ENCODE data around the gene TENM4.

The TENM4 gene

GRCh38 chr11:78825591-78826020, 615.2 kb downstream of the TENM4 start:
- H3K4me1 ChIP-seq (ENCODE audit: control insufficient read depth, insufficient read depth, low read length) = peaks cover 6% of the 10 kb centered on the region
- 94 to 96% methylated on average over 1 of the region's 1 CpG for WGBS, 2 experiments

GRCh38 chr11:78823588-78823987, 617.2 kb downstream of the TENM4 start:
- WGBS, 2 experiments = 91 to 93% methylated on average over 9 of the region's 9 CpGs
- H3K27ac ChIP-seq (ENCODE audit: insufficient read depth, low read depth, low read length, poor library complexity, severe bottlenecking) = no peak overlapping the region
- no peaks in the 10 kb centered on the region for H3K27me3 ChIP-seq (ENCODE audit: control insufficient read depth, insufficient read depth, low read length, poor library complexity, severe bottlenecking)
- H3K4me3 ChIP-seq (ENCODE audit: insufficient read depth, low read depth, low read length) = no peak overlapping the region
- peaks cover 6% of the 10 kb centered on the region for H3K4me1 ChIP-seq (ENCODE audit: control insufficient read depth, insufficient read depth, low read length)
- H3K9me3 ChIP-seq (ENCODE audit: control insufficient read depth, low read length) = no peaks in the 10 kb centered on the region
- no peaks in the 10 kb centered on the region for H3K36me3 ChIP-seq (ENCODE audit: control insufficient read depth, insufficient read depth, low read length)

More at GRCh38 chr11:78825591-78826020, 615.2 kb downstream of the TENM4 start:
- H3K27me3 ChIP-seq (ENCODE audit: control insufficient read depth, insufficient read depth, low read length, poor library complexity, severe bottlenecking) = no peaks in the 10 kb centered on the region
- no peak overlapping the region for H3K27ac ChIP-seq (ENCODE audit: insufficient read depth, low read depth, low read length, poor library complexity, severe bottlenecking)
- H3K4me3 ChIP-seq (ENCODE audit: insufficient read depth, low read depth, low read length) = no peak overlapping the region
- H3K9me3 ChIP-seq (ENCODE audit: control insufficient read depth, low read length) = no peaks in the 10 kb centered on the region
- no peaks in the 10 kb centered on the region for H3K36me3 ChIP-seq (ENCODE audit: control insufficient read depth, insufficient read depth, low read length)

GRCh38 chr11:78822931-78823423, 617.9 kb downstream of the TENM4 start:
- H3K27ac ChIP-seq (ENCODE audit: insufficient read depth, low read depth, low read length, poor library complexity, severe bottlenecking) = no peak overlapping the region
- H3K36me3 ChIP-seq (ENCODE audit: control insufficient read depth, insufficient read depth, low read length) = no peaks in the 10 kb centered on the region
- 96 to 97% methylated on average over 23 of the region's 23 CpGs for WGBS, 2 experiments
- no peaks in the 10 kb centered on the region for H3K27me3 ChIP-seq (ENCODE audit: control insufficient read depth, insufficient read depth, low read length, poor library complexity, severe bottlenecking)
- peaks cover 6% of the 10 kb centered on the region for H3K4me1 ChIP-seq (ENCODE audit: control insufficient read depth, insufficient read depth, low read length)
- no peaks in the 10 kb centered on the region for H3K9me3 ChIP-seq (ENCODE audit: control insufficient read depth, low read length)
- H3K4me3 ChIP-seq (ENCODE audit: insufficient read depth, low read depth, low read length) = no peak overlapping the region

DNA sequence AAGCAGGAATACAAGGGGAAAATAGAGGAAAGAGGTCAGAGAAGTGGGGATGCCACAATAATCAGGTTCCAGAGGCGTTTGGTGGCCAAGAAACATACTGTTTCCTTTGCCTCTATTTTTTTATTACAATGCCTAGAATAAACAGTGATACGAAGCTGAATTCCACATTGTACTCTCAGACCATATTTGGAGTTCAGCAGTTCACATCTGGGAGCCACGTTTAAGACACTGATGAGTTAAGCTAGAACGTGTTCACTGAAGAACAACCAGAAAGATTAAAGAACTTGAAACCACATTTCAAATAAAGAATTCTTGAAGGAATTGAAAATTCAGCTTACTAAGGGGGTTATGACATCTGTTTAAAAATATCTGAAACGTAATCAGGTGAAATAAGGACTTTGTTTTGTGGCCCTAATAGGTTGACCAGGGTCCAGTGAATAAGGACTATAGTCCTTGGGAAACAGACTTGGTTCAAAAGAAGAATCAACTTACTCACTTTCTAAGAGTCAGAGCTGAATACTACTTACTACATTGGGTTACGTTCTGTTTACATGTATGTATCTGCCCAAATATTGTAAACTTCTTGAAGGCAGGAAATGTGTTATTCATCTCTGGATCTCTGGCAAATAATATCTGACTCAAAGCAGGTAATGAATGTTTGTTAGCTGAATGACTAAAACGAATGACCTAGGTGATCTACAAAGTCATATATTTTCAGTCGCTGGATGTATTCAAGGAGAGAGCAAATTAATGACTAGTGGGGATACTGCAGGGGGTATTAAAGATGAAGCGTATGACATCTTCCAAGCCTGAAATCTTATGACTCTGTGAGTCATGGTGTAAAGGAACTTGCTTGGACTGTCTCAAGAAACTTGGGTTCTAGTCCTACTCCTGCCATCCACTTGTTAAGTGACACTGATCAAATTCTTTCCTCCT, 619.2 kb downstream of the TENM4 start:
- 95 to 97% methylated on average over 9 of the region's 9 CpGs for WGBS, 2 experiments
- Histone ChIP-seq H3K4me3 (ENCODE audit: insufficient read depth, low read depth, low read length) (no peak overlapping the region), H3K36me3 (ENCODE audit: control insufficient read depth, insufficient read depth, low read length) (no peaks in the 10 kb centered on the region), H3K4me1 (ENCODE audit: control insufficient read depth, insufficient read depth, low read length) (peaks cover 6% of the 10 kb centered on the region), H3K27ac (ENCODE audit: insufficient read depth, low read depth, low read length, poor library complexity, severe bottlenecking) (no peak overlapping the region), H3K27me3 (ENCODE audit: control insufficient read depth, insufficient read depth, low read length, poor library complexity, severe bottlenecking) (no peaks in the 10 kb centered on the region), H3K9me3 (ENCODE audit: control insufficient read depth, low read length) (no peaks in the 10 kb centered on the region)

DNA sequence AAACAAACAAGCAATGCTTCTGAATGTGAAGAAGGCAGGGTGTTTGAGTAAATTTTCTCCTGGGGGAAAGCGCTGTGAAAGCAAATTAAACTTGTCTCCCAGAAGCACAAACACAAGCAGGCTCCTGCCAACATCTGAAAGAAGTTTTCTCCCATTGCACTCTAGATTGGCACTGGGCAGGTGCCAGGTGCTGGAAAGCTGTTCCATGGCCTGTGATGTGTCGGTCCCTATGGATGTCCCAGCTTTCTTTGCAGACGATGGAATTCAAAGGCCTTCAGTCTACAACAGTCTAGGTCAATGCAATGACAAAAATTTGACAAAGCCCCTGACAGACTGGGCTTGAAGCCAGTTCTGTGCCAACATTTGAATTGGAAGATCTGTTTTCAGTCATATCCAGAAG, 620.1 kb downstream of the TENM4 start:
- H3K36me3 ChIP-seq (ENCODE audit: control insufficient read depth, insufficient read depth, low read length) = no peaks in the 10 kb centered on the region
- H3K27ac ChIP-seq (ENCODE audit: insufficient read depth, low read depth, low read length, poor library complexity, severe bottlenecking) = no peak overlapping the region
- WGBS, 2 experiments = 92 to 95% methylated on average over 3 of the region's 3 CpGs
- no peaks in the 10 kb centered on the region for H3K27me3 ChIP-seq (ENCODE audit: control insufficient read depth, insufficient read depth, low read length, poor library complexity, severe bottlenecking)
- no peak overlapping the region for H3K4me3 ChIP-seq (ENCODE audit: insufficient read depth, low read depth, low read length)
- H3K9me3 ChIP-seq (ENCODE audit: control insufficient read depth, low read length) = no peaks in the 10 kb centered on the region
- H3K4me1 ChIP-seq (ENCODE audit: control insufficient read depth, insufficient read depth, low read length) = peaks cover 6% of the 10 kb centered on the region

GRCh38 chr11:78818201-78818600, 622.6 kb downstream of the TENM4 start:
- no peaks in the 10 kb centered on the region for H3K27me3 ChIP-seq (ENCODE audit: control insufficient read depth, insufficient read depth, low read length, poor library complexity, severe bottlenecking)
- H3K4me1 ChIP-seq (ENCODE audit: control insufficient read depth, insufficient read depth, low read length) = no peaks in the 10 kb centered on the region
- H3K36me3 ChIP-seq (ENCODE audit: control insufficient read depth, insufficient read depth, low read length) = no peaks in the 10 kb centered on the region
- WGBS, 2 experiments = 95 to 96% methylated on average over 4 of the region's 4 CpGs
- H3K9me3 ChIP-seq (ENCODE audit: control insufficient read depth, low read length) = no peaks in the 10 kb centered on the region
- no peak overlapping the region for H3K27ac ChIP-seq (ENCODE audit: insufficient read depth, low read depth, low read length, poor library complexity, severe bottlenecking)
- H3K4me3 ChIP-seq (ENCODE audit: insufficient read depth, low read depth, low read length) = no peak overlapping the region

GRCh38 chr11:78815831-78816230, 625.0 kb downstream of the TENM4 start:
- H3K4me3 ChIP-seq (ENCODE audit: insufficient read depth, low read depth, low read length) = no peak overlapping the region
- H3K27me3 ChIP-seq (ENCODE audit: control insufficient read depth, insufficient read depth, low read length, poor library complexity, severe bottlenecking) = no peaks in the 10 kb centered on the region
- H3K9me3 ChIP-seq (ENCODE audit: control insufficient read depth, low read length) = no peaks in the 10 kb centered on the region
- 95 to 97% methylated on average over 6 of the region's 6 CpGs for WGBS, 2 experiments
- peaks cover 2% of the 10 kb centered on the region for H3K4me1 ChIP-seq (ENCODE audit: control insufficient read depth, insufficient read depth, low read length)
- peaks cover 6% of the 10 kb centered on the region for H3K36me3 ChIP-seq (ENCODE audit: control insufficient read depth, insufficient read depth, low read length)
- no peak overlapping the region for H3K27ac ChIP-seq (ENCODE audit: insufficient read depth, low read depth, low read length, poor library complexity, severe bottlenecking)

GRCh38 chr11:78812513-78813293, 628.1 kb downstream of the TENM4 start:
- H3K4me1 ChIP-seq (ENCODE audit: control insufficient read depth, insufficient read depth, low read length) = peaks cover 18% of the 10 kb centered on the region
- H3K27ac ChIP-seq (ENCODE audit: insufficient read depth, low read depth, low read length, poor library complexity, severe bottlenecking) = no peak overlapping the region
- H3K4me3 ChIP-seq (ENCODE audit: insufficient read depth, low read depth, low read length) = no peak overlapping the region
- H3K36me3 ChIP-seq (ENCODE audit: control insufficient read depth, insufficient read depth, low read length) = peaks cover 10% of the 10 kb centered on the region
- WGBS, 2 experiments = 81% methylated on average over 6 of the region's 6 CpGs
- no peaks in the 10 kb centered on the region for H3K9me3 ChIP-seq (ENCODE audit: control insufficient read depth, low read length)
- no peaks in the 10 kb centered on the region for H3K27me3 ChIP-seq (ENCODE audit: control insufficient read depth, insufficient read depth, low read length, poor library complexity, severe bottlenecking)

DNA sequence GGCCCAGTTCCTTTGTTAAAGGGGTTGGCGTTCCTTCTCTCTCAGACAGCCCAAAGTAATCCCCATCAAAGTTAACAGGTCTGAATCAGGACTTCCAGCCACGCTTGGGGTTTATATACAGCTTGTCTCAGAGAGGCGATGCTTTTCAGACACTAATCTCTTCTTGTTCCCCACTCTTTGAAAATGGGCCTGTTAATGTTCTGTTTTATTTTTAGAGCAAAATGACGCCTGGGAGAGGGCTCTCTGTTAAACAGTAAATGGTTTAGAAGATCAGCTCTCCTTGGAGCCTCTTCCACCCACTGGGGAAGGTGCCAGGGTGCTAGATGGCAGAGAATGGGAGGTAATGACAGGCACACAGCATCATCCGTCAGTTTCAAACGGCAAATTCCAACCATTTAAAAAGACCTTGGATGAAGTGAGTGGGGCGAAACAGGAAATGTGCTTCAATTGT, 630.2 kb downstream of the TENM4 start:
- Histone ChIP-seq H3K27ac (ENCODE audit: insufficient read depth, low read depth, low read length, poor library complexity, severe bottlenecking) (peak overlapping the region; percentile 61), H3K4me1 (ENCODE audit: control insufficient read depth, insufficient read depth, low read length) (peaks cover 18% of the 10 kb centered on the region), H3K4me3 (ENCODE audit: insufficient read depth, low read depth, low read length) (no peak overlapping the region), H3K36me3 (ENCODE audit: control insufficient read depth, insufficient read depth, low read length) (peaks cover 18% of the 10 kb centered on the region), H3K9me3 (ENCODE audit: control insufficient read depth, low read length) (no peaks in the 10 kb centered on the region), H3K27me3 (ENCODE audit: control insufficient read depth, insufficient read depth, low read length, poor library complexity, severe bottlenecking) (no peaks in the 10 kb centered on the region)
- 87% methylated on average over 7 of the region's 7 CpGs for WGBS, 2 experiments

Data from ectodermal cell (in vitro differentiated cells).